Stimulated activated CD8-positive, alpha-beta memory T cell treated with anti-CD3 and anti-CD28 coated beads, Interleukin-4, amount 100 ng/mL, for 48 hours (primary cell): ENCODE data around the gene SLC35G6.
"Not testable (repeated sequence)": the region's sequence is repeated elsewhere in the genome, so short reads cannot be mapped to it uniquely, and the experiment has no call there.

Experiments used
- DNase-seq: peaks from one replicate; pipeline ENCODE4 v3.0.0-alpha.2; 2020

Gene SLC35G6

DNA sequence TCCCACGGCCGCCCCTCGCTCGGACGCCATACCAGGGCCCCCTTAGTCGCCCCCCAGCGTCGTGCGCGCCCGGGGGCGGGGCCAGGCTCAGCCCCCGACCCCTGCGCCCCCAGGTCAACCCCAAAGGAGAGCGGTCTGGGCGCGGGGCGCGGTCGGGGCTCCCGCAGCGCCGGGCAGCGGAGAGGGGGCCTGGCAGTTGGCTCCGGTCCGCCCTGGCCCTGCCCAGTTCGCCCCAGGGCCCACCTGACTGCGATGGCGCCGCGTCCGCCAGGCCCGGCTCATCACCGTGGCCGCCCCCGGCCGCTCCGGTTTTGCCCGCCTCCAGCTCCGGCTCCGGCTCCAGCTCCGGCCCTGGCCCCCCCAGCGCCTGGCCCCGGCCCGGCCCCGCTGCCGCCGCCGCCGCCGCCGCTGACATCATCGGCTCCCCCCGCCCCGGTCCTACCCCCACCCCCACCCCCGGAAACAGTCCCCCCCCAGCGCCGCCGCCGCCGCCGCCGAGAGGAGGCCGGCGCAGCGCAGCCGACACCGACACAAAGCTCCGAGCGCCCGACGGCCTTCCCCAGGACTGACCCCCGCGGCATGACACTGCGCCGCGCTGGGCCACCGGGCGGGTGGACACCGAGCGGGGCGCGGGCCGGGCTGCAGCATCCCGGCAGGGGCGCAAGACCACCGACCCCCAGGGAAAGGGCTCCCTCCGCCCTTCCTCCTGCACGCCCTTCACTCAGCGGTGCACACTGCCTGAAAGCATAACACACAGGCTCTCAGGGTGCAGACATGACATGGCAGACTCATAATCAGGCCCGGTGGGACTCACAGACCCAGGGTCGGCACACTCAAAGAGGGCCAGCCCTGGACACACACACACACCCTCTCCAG, 1.8 kb upstream of the SLC35G6 start, which contains the start of gene ZBTB4:
TSS of gene ZBTB4 (minus strand) at position 419 of the 876 bp plus-strand sequence. CDS start 12,830 bp downstream, outside the sequence.
- peak; percentile 69 for DNase-seq

DNA sequence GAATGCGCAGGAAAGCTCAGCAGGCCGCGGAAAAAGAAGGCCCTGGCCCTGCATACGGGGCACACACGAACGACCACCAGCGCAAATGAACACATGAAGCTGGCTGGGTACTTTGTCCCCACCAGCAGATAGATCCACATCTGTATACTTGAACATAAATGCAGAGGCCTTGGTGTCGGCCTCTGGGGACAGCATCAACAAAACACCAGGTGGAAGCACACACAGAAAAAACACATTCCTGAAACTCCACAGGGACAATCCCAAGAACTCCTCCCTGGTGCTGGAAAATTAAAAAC, 1.2 kb upstream of the SLC35G6 start:
- no peak for DNase-seq

GRCh38 chr17:7481842-7482741, 846 bp downstream of the SLC35G6 start:
- not testable (repeated sequence) for DNase-seq

- DNase-seq, result not testable (repeated sequence)
These were observed 1.5 kb downstream of the SLC35G6 start for GRCh38 chr17:7482742-7483088.

DNA sequence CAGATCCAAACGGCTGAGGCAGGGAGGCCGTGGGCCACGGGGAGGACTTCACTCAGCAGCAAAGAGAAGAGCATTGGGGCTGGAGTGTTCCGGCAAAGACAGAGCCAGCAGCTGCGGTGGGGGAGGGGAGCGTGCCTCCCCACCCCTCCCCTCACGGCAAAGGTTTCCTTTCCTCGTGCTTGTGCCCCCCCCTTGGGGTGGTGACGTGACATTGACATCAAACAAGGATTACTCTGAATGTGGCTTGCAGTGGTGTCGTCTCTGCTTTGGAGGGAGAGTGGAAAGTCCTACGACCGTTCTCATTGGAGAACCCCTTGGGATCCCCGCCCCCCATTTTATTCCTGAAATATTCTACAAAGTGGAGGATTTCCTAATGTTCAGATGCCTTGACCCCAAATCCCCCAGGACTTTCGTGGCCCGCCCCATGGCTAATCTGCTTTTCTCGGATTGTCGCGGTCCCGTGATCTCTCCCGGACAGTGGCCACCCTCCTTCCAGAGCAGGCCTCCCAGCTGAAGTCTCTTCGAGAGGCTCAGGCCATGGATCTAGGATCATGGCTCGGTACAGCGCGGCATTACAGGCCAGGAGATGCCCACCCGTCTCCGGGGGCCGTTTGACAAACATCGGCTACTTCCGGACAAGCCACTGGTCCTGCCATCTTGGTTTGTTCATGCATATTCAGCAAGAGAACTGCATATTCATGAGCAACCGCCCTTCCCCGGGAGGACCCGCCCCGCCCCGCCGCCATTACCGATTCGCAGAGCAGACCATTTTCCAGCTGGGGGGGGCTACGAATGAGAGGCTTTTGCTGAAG, 2.2 kb downstream of the SLC35G6 start:
- peak; percentile 92 for DNase-seq

GRCh38 chr17:7484067-7484918, 3.0 kb downstream of the SLC35G6 start, which contains the start of gene POLR2A:
Gene POLR2A, plus strand, starts transcription at chr17:7484366.
- DNase-seq, result peak; percentile 98

- no peak for DNase-seq
These were observed 3.7 kb downstream of the SLC35G6 start for GRCh38 chr17:7484919-7485377.

DNA sequence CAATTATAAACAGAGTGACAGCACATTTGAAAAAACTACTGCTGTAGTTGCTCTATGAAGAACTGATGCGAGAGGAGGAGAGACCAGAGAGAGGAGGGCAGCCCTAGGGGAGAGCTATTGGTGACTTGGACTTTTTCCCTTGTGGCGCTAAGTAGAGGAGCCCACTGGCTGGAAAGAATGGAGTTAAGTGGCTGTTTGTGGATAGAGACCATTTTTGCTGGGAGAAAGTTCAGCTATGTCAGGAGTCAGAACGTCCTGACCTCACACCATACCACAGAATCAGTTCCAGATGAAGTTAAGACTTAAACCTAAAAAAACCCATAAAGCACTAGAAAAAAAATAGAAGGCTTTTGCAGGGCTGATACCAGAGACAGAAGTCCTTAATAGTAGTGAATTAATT, 4.9 kb downstream of the SLC35G6 start:
- DNase-seq, result no peak

- DNase-seq, result no peak
These were observed 8.9 kb downstream of the SLC35G6 start for GRCh38 chr17:7490144-7490543.

DNA sequence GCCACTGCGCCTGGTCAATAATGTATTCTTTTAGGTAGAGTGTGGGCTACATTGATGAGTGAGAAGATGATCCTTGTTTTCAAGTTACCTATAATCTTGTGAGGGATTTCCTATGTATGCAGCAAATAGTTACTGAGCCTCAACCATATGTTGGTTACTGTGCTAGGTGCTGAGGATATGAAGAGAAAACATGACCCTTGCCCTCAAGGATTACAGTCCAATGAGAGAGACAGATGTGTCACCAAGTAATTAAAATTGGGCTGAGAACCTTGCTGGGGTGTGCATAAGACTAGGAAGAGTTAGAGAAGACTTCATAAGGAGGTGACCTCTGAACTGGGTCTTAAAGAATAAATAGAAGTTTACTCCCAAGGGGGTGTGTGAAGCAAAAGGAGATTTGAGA, 10.3 kb downstream of the SLC35G6 start:
- DNase-seq, result no peak

DNA sequence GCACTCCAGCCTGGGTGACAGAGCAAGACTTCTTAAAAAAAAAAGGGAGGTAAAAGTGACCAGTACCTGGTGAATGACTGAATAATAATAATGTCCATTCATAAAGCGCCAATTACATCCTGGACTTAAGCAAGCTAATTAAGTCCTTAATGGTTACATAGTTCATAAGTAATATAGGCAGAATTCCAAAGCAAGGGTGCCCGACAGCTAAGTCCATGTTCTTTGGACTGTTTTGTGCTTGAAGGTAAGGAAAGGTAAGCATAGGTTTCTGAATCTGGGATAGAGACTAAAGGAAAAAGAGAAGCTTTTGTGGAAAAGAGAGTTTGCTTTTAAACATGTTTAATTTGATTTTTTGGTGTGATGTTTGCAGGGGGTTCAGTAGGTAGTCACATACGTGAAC, 12.7 kb downstream of the SLC35G6 start:
- no peak for DNase-seq

- DNase-seq, result no peak
These were observed 14.7 kb downstream of the SLC35G6 start for GRCh38 chr17:7495906-7496434.

DNA sequence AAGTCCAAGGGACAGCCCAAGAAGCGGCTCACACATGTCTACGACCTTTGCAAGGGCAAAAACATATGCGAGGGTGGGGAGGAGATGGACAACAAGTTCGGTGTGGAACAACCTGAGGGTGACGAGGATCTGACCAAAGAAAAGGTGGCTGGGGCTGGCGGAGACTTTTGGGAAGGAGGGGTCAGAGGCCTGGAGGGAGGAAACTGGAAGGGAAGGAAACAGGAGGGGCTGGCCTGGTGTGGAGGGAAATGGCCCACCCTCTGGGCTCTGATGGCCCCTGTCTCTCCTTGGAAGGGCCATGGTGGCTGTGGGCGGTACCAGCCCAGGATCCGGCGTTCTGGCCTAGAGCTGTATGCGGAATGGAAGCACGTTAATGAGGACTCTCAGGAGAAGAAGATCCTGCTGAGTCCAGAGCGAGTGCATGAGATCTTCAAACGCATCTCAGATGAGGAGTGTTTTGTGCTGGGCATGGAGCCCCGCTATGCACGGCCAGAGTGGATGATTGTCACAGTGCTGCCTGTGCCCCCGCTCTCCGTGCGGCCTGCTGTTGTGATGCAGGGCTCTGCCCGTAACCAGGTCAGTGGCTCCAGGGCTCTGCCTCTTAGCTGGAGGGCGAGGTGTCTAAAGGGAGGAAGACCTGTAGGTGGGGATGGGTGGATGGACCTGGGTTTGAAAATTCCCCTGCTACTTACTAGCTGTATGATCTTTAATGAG, 15.4 kb downstream of the SLC35G6 start:
- no peak for DNase-seq

- DNase-seq, result no peak
These were observed 16.0 kb downstream of the SLC35G6 start for GRCh38 chr17:7497228-7497627.

DNA sequence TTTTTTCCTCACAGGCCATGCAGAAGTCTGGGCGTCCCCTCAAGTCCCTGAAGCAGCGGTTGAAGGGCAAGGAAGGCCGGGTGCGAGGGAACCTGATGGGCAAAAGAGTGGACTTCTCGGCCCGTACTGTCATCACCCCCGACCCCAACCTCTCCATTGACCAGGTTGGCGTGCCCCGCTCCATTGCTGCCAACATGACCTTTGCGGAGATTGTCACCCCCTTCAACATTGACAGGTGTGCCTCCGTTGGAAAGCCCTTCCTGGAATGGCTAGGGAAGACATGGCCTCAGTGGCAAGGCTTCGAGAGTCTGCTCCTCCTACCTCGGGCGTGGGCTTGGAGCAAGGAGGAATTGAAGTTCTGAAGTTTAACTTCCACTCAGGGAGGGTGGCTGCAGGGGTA, 16.4 kb downstream of the SLC35G6 start:
- DNase-seq, result no peak

DNA sequence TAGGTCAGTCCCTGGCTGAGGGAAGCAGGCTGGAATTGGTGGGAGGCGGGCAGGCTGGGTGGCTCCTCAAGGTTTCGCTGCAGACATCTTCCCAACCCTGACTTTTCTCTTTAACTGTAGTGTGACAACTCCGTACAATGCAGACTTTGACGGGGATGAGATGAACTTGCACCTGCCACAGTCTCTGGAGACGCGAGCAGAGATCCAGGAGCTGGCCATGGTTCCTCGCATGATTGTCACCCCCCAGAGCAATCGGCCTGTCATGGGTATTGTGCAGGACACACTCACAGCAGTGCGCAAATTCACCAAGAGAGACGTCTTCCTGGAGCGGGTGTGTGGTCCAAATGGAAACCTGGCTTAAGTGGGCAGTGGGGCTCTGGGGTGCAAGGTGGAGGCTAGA, 17.9 kb downstream of the SLC35G6 start:
- DNase-seq, result no peak

DNA sequence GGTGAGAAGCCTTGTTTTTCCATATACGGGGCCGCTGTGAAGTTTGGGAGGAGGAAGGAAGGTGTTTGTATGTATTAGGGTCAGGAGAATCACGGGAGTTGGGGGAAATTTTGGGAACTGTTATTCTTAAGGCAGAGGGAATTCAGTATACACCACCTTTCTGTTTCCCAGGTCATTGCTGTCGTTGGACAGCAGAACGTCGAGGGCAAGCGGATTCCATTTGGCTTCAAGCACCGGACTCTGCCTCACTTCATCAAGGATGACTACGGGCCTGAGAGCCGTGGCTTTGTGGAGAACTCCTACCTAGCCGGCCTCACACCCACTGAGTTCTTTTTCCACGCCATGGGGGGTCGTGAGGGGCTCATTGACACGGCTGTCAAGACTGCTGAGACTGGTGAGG, 20.5 kb downstream of the SLC35G6 start:
- no peak for DNase-seq

DNA sequence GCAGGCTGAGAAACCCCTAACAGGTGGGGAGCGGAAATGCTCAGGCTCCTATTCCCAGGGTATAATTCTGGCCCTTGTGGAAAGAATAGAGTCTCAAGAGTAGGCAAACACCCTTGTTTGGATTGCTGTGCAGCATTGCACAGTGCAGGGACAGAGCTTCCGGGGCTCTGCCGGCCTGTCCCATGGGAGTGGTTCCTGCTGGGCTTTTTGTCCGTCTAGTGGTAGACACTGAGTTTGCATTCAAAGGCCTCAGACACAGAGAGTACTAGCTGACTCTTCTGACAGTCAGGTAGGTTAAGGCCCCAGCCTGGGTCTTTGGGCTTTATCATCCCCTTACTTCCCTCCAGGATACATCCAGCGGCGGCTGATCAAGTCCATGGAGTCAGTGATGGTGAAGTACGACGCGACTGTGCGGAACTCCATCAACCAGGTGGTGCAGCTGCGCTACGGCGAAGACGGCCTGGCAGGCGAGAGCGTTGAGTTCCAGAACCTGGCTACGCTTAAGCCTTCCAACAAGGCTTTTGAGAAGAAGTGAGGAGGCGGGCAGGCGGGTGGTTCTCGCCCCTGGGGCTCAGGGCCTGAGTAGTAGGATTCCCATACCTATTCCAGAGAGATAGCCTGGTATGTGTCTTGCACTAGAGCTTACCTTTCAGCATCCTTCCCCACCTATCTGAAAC, 21.1 kb downstream of the SLC35G6 start:
- no peak for DNase-seq

GRCh38 chr17:7502987-7503386, 21.7 kb downstream of the SLC35G6 start:
- no peak for DNase-seq

- DNase-seq, result no peak
These were observed 22.3 kb downstream of the SLC35G6 start for GRCh38 chr17:7503521-7503920.
